Inferior parietal cortex (tissue), 1 donor: ENCODE data around the gene MT1X.
"Not testable (repeated sequence)": the region's sequence is repeated elsewhere in the genome, so short reads cannot be mapped to it uniquely, and the experiment has no call there.

Source experiments
- DNase-seq: peaks from one replicate; pipeline ENCODE4 v3.0.0-alpha.2; 2016; ENCODE audit errors: extremely low spot score

MT1X gene

GRCh38 chr16:56710181-56710737 lies 28.0 kb downstream of the MT1X start:
- DNase-seq: no peak

- DNase-seq: no peak
Observed at GRCh38 chr16:56711862-56712261, 29.6 kb downstream of the MT1X start.

- no peak for DNase-seq
Observed at GRCh38 chr16:56713794-56714193, 31.5 kb downstream of the MT1X start.

DNA sequence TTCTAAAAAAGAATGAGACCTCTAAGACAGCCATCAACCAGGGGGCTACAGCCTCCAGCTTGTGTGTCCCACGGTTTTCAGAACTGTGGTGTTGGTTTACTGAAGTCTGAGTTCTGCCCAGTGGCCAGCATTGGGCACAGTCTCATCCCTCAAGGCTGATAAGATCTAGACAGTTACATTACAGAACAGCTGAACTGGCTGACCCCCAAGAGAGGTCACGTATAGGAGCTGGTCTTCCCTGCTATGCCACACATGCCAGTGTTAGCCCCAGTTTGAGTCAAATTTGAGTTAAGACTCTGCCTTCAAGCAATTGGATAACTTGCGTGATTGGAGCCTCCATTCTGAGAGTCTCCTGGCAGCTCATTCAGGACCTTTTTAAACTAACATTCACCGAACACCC lies 32.9 kb downstream of the MT1X start:
- DNase-seq: no peak

DNA sequence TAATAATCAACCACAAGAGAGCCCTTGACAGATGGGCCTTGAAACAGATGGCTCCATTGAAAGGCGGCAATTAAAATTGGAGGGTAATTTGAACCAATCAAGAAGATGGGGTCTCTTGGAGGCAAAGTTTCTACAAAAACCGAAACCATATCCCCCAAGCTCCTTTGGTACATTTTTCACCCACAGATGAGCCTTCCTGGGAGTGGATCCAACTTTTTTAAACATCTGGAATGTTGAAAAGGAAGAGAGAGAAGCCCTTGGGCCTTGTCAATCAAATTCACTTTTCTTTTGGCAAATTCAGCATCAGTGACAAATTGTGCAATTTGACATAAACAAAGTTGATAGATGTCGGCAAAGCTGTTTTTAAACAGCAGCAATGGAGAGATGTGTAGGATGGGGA lies 34.5 kb downstream of the MT1X start:
- DNase-seq: no peak

DNA sequence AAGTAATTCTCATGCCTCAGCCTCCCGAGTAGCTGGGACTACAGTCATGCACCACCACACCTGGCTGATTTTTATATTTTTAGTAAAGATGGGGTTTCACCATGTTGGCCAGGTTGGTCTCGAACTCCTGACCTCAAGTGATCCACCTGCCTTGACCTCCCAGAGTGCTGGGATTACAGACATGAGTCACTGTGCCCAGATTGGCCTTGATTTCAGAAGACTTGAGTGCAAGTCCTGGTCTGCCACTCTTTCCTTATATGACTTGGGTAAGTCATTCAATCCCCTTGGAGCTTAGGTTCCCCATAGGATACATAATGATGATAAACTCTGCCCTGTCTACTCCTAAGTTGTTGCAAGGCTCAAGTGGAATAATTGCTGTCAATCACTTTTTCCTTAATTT lies 35.3 kb downstream of the MT1X start:
- not testable (repeated sequence) for DNase-seq

DNA sequence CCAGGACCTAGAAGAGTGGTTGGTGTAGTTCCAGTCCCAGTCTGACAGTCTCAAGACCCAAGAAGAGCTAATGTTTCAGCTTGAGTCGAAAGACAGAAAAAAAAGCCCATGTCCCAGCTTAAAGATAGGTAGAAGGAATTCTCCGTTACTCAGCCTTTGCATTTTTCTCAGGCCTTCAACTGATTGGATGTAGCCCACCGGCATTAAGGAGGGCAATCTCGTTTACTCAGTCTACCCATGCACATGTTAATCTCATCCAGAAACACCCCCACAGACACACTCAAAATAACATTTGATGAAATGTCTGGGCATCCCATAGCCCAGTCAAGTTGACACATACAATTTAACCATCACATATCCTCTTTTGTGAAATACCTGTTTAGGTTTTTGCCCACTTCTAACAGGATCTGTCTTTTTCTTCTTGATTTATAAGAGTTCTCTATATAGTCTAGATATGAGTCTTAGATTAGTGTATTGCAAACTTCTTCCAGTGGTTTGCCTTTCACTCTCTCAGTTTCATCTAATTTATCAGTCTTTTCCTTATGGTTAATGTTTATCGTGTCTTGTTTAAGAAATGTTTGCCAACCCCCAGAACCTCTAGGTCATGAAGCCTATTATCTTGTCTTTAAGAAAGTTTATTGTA lies 40.1 kb downstream of the MT1X start:
- DNase-seq: no peak

DNA sequence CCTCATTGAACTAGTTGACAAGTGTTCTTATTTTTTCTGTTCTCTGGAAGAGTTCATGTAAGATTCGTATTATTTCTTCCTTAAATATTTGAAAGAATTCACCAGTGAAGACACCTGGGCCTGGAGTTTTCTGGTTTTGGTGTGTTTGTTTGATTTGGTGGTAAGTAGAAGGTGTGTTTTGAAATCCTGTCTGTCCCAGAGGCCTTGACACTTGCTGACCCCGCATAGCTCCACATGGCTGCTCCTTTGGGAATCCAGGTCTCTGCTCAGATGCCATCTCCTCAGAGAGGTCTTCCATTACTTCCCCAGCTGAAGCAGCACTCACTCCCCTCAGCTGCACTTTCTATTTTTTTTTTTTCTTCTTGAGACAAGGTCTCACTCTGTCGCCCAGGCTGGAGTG lies 41.9 kb downstream of the MT1X start:
- DNase-seq: no peak

GRCh38 chr16:56726283-56726682 lies 44.0 kb downstream of the MT1X start:
- no peak for DNase-seq

GRCh38 chr16:56726926-56727325 lies 44.7 kb downstream of the MT1X start:
- DNase-seq: no peak

DNA sequence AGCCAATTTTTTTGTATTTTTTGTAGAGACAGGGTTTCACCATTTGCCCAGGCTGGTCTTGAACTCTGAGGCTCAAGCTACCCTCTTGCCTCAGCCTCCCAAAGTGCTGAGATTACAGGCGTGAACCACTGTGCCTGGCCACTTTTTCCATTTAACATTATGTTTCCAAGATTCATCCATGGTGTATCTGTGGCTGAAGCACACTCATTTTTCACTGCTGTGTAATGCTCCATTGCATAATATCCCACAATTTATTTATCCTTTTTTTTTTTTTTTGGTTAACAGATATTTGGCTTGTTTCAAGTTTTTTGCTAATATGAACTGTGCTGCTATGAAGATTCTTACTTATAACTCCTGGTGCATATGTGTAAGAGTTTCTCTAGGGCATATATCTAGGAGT lies 45.8 kb downstream of the MT1X start:
- no peak for DNase-seq

DNA sequence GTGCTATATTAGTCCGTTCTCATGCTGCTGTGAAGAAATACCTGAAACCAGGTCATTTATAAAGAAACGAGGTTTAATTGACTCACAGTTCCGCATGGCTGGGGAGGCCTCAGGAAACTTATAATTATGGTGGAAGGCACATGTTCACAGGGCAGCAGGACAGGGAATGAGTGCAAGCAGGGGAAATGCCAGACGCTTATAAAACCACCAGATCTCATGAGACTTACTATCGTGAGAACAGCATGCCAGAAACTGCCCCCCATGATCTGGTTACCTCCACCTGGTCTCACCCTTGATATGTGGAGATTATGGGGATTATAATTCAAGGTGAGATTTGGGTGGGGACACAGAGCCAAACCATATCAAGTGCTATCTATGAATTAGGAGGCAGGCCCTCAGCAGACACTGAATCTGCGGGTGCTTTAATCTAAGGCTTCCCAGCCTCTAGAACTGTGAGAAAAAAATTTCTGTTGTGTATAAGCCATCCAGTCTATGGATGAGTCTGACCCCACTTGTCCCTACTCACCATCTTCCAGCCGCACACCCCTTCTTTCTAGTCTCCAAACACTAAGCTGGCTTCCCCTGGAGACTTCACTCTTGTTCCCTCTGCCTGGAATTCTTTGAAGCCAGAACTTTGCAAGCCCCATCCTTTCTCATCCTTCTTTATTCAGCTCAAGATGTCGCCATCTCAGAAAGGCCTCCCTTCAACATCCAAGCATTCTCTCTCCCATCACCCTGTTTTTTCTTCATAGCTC lies 46.9 kb downstream of the MT1X start:
- no peak for DNase-seq

- peak; percentile 94 for DNase-seq
Observed at GRCh38 chr16:56729735-56730662, 47.7 kb downstream of the MT1X start, which contains the start of gene NUP93. Gene NUP93 (plus strand): TSS chr16:56730129. CDS start chr16:56748248, 18,119 bp downstream.

DNA sequence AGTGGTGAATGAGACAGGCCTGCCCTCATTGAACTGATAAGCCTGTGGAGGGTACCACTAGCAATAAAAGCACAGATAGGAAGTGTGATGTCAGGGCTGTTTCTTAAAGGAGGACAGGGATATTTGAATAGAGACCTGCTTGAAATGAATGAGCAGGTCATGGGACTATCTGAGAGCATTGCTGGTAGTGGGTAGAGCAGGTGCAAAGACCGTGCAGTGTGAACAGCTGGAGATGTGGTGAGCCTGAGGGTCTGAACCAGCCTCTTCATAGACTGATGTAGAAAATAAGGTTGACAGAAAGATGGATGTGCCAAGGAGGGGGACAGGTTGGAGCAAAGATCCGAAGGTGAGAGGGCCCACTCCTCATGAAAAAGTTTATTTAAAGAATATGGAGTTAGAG lies 50.1 kb downstream of the MT1X start:
- DNase-seq: no peak

- DNase-seq: no peak
Observed at GRCh38 chr16:56732832-56733231, 50.6 kb downstream of the MT1X start.
